HG02610 (cell line): ENCODE results near the gene ADIG.
"Not testable (repeated sequence)": the region's sequence is repeated elsewhere in the genome, so short reads cannot be mapped to it uniquely, and the experiment has no call there.

Experiments used
- ATAC-seq: cut with Tn5 transposase; IDR thresholded peaks from one replicate; pipeline ENCODE4 v1.9.1; 2021; ENCODE audit warnings: mild to moderate bottlenecking, moderate library complexity; ENCODE audit not compliant: unreplicated experiment

Gene ADIG

GRCh38 chr20:38569747-38570525 is 11.1 kb upstream of the ADIG start:
- ATAC-seq: no peak

GRCh38 chr20:38573413-38573812 is 7.6 kb upstream of the ADIG start:
- ATAC-seq: no peak

- ATAC-seq: no peak
Observed at GRCh38 chr20:38579219-38579910, 1.6 kb upstream of the ADIG start.

GRCh38 chr20:38579921-38580320 is 1.1 kb upstream of the ADIG start:
- no peak for ATAC-seq

- ATAC-seq: no peak
Observed at GRCh38 chr20:38581830-38582358, 897 bp downstream of the ADIG start.

GRCh38 chr20:38583306-38583705 is 2.3 kb downstream of the ADIG start:
- ATAC-seq: no peak

- ATAC-seq: no peak
Observed at GRCh38 chr20:38584099-38584763, 3.2 kb downstream of the ADIG start.

GRCh38 chr20:38585404-38586180 is 4.6 kb downstream of the ADIG start:
- ATAC-seq: no peak

GRCh38 chr20:38586181-38586525 is 5.2 kb downstream of the ADIG start:
- no peak for ATAC-seq

- ATAC-seq: no peak
Observed at GRCh38 chr20:38588303-38588702, 7.3 kb downstream of the ADIG start.

GRCh38 chr20:38589351-38589750 is 8.4 kb downstream of the ADIG start:
- no peak for ATAC-seq

GRCh38 chr20:38589967-38590675 is 9.1 kb downstream of the ADIG start:
- no peak for ATAC-seq

- no peak for ATAC-seq
Observed at GRCh38 chr20:38590676-38591473, 9.9 kb downstream of the ADIG start.

- ATAC-seq: no peak
Observed at GRCh38 chr20:38591474-38592410, 10.7 kb downstream of the ADIG start.

- not testable (repeated sequence) for ATAC-seq
Observed at GRCh38 chr20:38592411-38592790, 11.4 kb downstream of the ADIG start.

- not testable (repeated sequence) for ATAC-seq
Observed at GRCh38 chr20:38594281-38594680, 13.3 kb downstream of the ADIG start.

GRCh38 chr20:38595886-38596285 is 14.9 kb downstream of the ADIG start:
- not testable (repeated sequence) for ATAC-seq

GRCh38 chr20:38599410-38599882 is 18.4 kb downstream of the ADIG start:
- no peak for ATAC-seq
